Suprapubic skin (tissue), 3 donors: ENCODE results near the gene FAF1.

Experiments used
- POLR2A ChIP-seq, 2 donors: fragments of 450-650 bp; IDR thresholded peaks; one replicate each; pipeline ENCODE4 v1.6.1; 2017; ENCODE audit warnings: antibody characterized with exemption in 2 of 2, mild to moderate bottlenecking in 2 of 2, moderate library complexity in 2 of 2
- TF ChIP-seq, protein P1 (sequence below), 2 donors: fragments of 200-600 bp in 1 of 2; fragments of 450-650 bp in 1 of 2; sonication (generic) in 1 of 2; IDR thresholded peaks; one replicate each; pipeline ENCODE4 v1.5.1; 2016 to 2019; ENCODE audit warnings: antibody characterized with exemption in 2 of 2, mild to moderate bottlenecking in 1 of 2, moderate library complexity in 1 of 2

DNA sequence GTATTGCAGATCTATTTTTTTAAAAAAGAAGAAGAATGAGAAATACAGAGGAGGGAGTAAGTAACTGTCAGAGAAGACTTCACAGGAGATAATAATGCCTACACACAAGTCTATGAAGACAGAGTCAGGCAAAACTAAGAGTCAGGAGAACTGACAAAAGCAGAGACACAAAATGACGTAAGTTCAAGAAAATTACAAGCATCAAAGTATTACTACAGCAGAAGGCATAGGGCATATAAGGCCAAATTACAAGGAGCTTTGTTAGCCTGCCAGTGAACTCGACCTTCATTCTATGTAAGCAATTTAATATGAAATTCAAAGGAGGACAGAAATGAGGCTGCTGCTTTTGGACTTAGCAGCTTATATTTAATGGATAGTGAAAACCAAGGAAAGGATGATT, 23.7 kb downstream of the FAF1 start:
- no peak for TF ChIP-seq POLR2A (IDR thresholded peaks at IDR 0.05)
- TF ChIP-seq, protein P1, sequence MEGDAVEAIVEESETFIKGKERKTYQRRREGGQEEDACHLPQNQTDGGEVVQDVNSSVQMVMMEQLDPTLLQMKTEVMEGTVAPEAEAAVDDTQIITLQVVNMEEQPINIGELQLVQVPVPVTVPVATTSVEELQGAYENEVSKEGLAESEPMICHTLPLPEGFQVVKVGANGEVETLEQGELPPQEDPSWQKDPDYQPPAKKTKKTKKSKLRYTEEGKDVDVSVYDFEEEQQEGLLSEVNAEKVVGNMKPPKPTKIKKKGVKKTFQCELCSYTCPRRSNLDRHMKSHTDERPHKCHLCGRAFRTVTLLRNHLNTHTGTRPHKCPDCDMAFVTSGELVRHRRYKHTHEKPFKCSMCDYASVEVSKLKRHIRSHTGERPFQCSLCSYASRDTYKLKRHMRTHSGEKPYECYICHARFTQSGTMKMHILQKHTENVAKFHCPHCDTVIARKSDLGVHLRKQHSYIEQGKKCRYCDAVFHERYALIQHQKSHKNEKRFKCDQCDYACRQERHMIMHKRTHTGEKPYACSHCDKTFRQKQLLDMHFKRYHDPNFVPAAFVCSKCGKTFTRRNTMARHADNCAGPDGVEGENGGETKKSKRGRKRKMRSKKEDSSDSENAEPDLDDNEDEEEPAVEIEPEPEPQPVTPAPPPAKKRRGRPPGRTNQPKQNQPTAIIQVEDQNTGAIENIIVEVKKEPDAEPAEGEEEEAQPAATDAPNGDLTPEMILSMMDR (IDR thresholded peaks at IDR 0.05), result no peak
